ENCODE data around the gene MGAT5B.

- TF ChIP-seq CTCF (conservative IDR thresholded peaks at IDR 0.05) (no peak), EZH2 (IDR thresholded peaks at IDR 0.05; ENCODE audit: low read depth) (no peak)
Observed at GRCh38 chr17:76905036-76905435, 36.8 kb downstream of the MGAT5B start.

Data from PC-9 (cell line).